Common myeloid progenitor, CD34-positive (primary cell): ENCODE data around the gene OMA1.
"Not testable (repeated sequence)": the region's sequence is repeated elsewhere in the genome, so short reads cannot be mapped to it uniquely, and the experiment has no call there.

Source experiments
- CTCF ChIA-PET: fragments of 350-600 bp; sonication (Branson Sonifier 250); formaldehyde crosslinking; loops from one replicate; lab custom pipeline; 2021; ENCODE audit warnings: antibody characterized with exemption; lab: Charles Lee
- POLR2A ChIA-PET: fragments of 350-600 bp; sonication (Branson Sonifier 250); formaldehyde crosslinking; loops from one replicate; lab custom pipeline; 2021; ENCODE audit warnings: antibody characterized with exemption; lab: Charles Lee
- DNase-seq, 3 donors: peaks; one replicate each; pipeline versions ENCODE4 v3.0.0 to v3.0.0-alpha.2; 2013
- H3K27ac ChIP-seq, 2 experiments: 1 replicate in 1 of 2; 2 replicates in 1 of 2; pipeline ENCODE4 v1.7.0; 2013; ENCODE audit warnings: inconsistent platforms in 2 of 2, low read length in 2 of 2, mild to moderate bottlenecking in 2 of 2, low read depth in 1 of 2, moderate library complexity in 1 of 2; ENCODE audit not compliant: severe bottlenecking in 2 of 2, insufficient read depth in 1 of 2, poor library complexity in 1 of 2
- H3K27me3 ChIP-seq, 5 experiments: replicated peaks in 2 of 5; 1 replicate in 3 of 5; 2 replicates in 2 of 5; pipeline versions ENCODE4 v1.6.1 to v1.7.0; 2013; ENCODE audit warnings: low read length in 4 of 5, mild to moderate bottlenecking in 2 of 5, moderate library complexity in 2 of 5, inconsistent platforms in 1 of 5; ENCODE audit not compliant: insufficient read depth in 5 of 5, control insufficient read depth in 4 of 5
- H3K36me3 ChIP-seq, 4 experiments: 1 replicate in 2 of 4; 2 replicates in 2 of 4; pipeline versions ENCODE4 v1.6.1 to v1.7.0; 2013; ENCODE audit warnings: low read length in 3 of 4, control low read depth in 1 of 4, mild to moderate bottlenecking in 1 of 4; ENCODE audit not compliant: control insufficient read depth in 4 of 4, insufficient read depth in 4 of 4
- H3K4me1 ChIP-seq, 4 experiments: 1 replicate in 3 of 4; 2 replicates in 1 of 4; pipeline versions ENCODE4 v1.6.1 to v1.7.1; 2013; ENCODE audit warnings: low read length in 3 of 4, mild to moderate bottlenecking in 3 of 4, control low read depth in 1 of 4, inconsistent platforms in 1 of 4, moderate library complexity in 1 of 4; ENCODE audit not compliant: control insufficient read depth in 4 of 4, insufficient read depth in 4 of 4; ENCODE audit errors: control extremely low read depth in 1 of 4
- H3K4me3 ChIP-seq, 7 experiments: 1 replicate in 4 of 7; 2 replicates in 3 of 7; pipeline versions ENCODE4 v1.5.1 to v1.7.0; 2013; ENCODE audit warnings: mild to moderate bottlenecking in 7 of 7, low read length in 6 of 7, moderate library complexity in 6 of 7, inconsistent platforms in 2 of 7, low read depth in 2 of 7, control low read depth in 1 of 7; ENCODE audit not compliant: insufficient read depth in 4 of 7, control insufficient read depth in 1 of 7; ENCODE audit errors: extremely low read depth in 1 of 7
- H3K9me3 ChIP-seq, 5 experiments: 1 replicate in 4 of 5; 2 replicates in 1 of 5; pipeline versions ENCODE4 v1.6.1 to v1.7.1; 2013; ENCODE audit warnings: low read length in 4 of 5, mild to moderate bottlenecking in 2 of 5, inconsistent platforms in 1 of 5, low read depth in 1 of 5, moderate library complexity in 1 of 5; ENCODE audit not compliant: control insufficient read depth in 4 of 5, insufficient read depth in 2 of 5; ENCODE audit errors: control extremely low read depth in 1 of 5
- WGBS: methylation state at CpG from one replicate; pipeline ENCODE4 v1.1.5; 2013; ENCODE audit not compliant: insufficient coverage; 5-methylcytosine and 5-hydroxymethylcytosine counted together

The OMA1 gene

GRCh38 chr1:58570817-58571216, 24.3 kb upstream of the OMA1 start:
- Histone ChIP-seq H3K27me3 (peaks cover 5 to 27% (median 16%) of the 10 kb centered on the region in 5 experiments), H3K9me3 (peaks cover 0 to 3% (median 0%) of the 10 kb centered on the region in 5 experiments), H3K36me3 (no peaks in the 10 kb centered on the region), H3K4me3 (no peak overlapping the region), H3K27ac (no peak overlapping the region), H3K4me1 (peaks cover 0 to 4% (median 2%) of the 10 kb centered on the region in 4 experiments)
- 100% methylated on average over 2 of the region's 2 CpGs for WGBS
- ChIA-PET POLR2A (no interaction called here), CTCF (no interaction called here)
- DNase-seq: no peak

DNA sequence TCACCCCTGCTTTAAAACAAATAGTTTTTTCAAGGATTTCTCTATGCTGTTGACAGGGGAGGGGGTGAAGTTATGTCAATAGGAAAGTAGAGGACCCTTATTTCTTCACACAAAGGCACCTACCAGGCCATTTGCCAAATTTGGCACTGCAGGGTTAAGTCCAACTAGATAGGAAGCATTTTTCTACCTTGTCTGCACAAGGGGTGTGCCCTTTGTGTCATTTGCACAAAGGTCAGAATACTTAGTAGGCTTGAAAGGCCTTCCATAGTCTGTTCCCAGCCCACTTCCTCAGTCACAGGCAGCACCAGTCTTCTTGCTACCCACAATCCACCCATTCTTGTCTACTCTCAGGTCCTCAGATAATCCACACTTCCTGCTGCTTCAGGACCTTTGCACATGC, 23.6 kb upstream of the OMA1 start:
- CTCF ChIA-PET: no interaction called here
- H3K27me3 ChIP-seq: peaks cover 0 to 19% (median 10%) of the 10 kb centered on the region in 5 experiments

GRCh38 chr1:58568911-58569310, 22.4 kb upstream of the OMA1 start:
- peaks cover 0 to 3% (median 0%) of the 10 kb centered on the region in 5 experiments for H3K9me3 ChIP-seq
- H3K27ac ChIP-seq: no peak overlapping the region
- ChIA-PET CTCF (interaction anchor here (0.9 to 1.1 kb wide), 2 partner anchors 12 to 20 kb away, joined by 3 to 4 read pairs; no protein-coding TSS in a partner anchor), POLR2A (no interaction called here)
- H3K27me3 ChIP-seq: peaks cover 0 to 8% (median 7%) of the 10 kb centered on the region in 5 experiments
- 96% methylated on average over 5 of the region's 5 CpGs for WGBS
- no peak overlapping the region for H3K4me3 ChIP-seq
- no peaks in the 10 kb centered on the region for H3K4me1 ChIP-seq
- H3K36me3 ChIP-seq: no peaks in the 10 kb centered on the region
- no peak for DNase-seq

More for the DNA sequence above, 23.6 kb upstream of the OMA1 start:
- Histone ChIP-seq H3K4me1 (no peaks in the 10 kb centered on the region), H3K9me3 (peaks cover 0 to 3% (median 0%) of the 10 kb centered on the region in 5 experiments), H3K4me3 (no peak overlapping the region), H3K27ac (no peak overlapping the region), H3K36me3 (no peaks in the 10 kb centered on the region)
- POLR2A ChIA-PET: no interaction called here
- DNase-seq: no peak

GRCh38 chr1:58568271-58568860, 21.8 kb upstream of the OMA1 start:
- ChIA-PET POLR2A (no interaction called here), CTCF (interaction anchor here (0.9 to 1.1 kb wide), 2 partner anchors 12 to 21 kb away, joined by 3 to 4 read pairs; no protein-coding TSS in a partner anchor)
- Histone ChIP-seq H3K36me3 (no peaks in the 10 kb centered on the region), H3K4me1 (no peaks in the 10 kb centered on the region), H3K27ac (no peak overlapping the region), H3K27me3 (peaks cover 0 to 7% (median 3%) of the 10 kb centered on the region in 5 experiments), H3K9me3 (peaks cover 0 to 3% (median 0%) of the 10 kb centered on the region in 5 experiments), H3K4me3 (no peak overlapping the region)
- no peak for DNase-seq
- 96% methylated on average over 4 of the region's 4 CpGs for WGBS

DNA sequence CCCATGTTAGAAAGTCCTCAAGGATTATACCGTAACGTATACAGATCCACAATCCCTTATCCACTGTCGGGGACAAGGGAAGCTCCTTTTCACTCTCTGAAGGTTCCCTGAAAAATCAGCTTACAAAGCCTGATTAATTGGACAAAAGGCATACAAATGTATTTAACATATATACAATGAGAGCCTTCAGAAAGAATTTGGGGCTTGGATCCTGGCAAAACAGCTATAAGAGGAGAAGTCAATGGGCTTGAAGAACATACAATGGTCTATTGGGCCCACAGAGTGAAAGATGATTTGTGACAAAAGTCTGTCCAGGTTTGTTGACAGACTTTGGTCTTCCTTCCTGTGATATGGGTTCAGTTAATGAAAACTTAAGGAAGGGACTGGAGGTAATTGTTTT, 19.8 kb upstream of the OMA1 start:
- DNase-seq: no peak
- Histone ChIP-seq H3K27ac (no peak overlapping the region), H3K4me3 (no peak overlapping the region), H3K36me3 (no peaks in the 10 kb centered on the region), H3K4me1 (no peaks in the 10 kb centered on the region), H3K27me3 (no peaks in the 10 kb centered on the region), H3K9me3 (peaks cover 0 to 3% (median 0%) of the 10 kb centered on the region in 5 experiments)
- WGBS: 100% methylated on average over 3 of the region's 3 CpGs
- CTCF ChIA-PET: interaction anchor here (1.1 kb wide), 1 partner anchor 16 kb away, joined by 3 read pairs; no protein-coding TSS in a partner anchor
- POLR2A ChIA-PET: interaction anchor here (0.5 kb wide), 1 partner anchor 1164 kb away, joined by 4 read pairs; no protein-coding TSS in a partner anchor

DNA sequence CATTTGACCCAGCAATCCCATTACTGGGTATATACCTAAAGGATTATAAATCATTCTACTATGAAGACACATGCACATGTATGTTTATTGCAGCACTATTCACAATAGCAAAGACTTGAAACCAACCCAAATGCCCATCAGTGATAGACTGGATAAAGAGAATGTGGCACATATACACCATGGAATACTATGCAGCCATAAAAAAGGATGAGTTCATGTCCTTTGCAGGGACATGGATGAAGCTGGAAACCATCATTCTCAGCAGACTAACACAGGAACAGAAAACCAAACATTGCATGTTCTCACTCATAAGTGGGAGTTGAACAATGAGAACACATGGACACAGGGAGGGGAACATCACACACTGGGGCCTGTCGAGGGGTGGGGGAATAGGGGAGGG, 17.2 kb upstream of the OMA1 start:
- H3K27ac ChIP-seq, DNase-seq, H3K4me3 ChIP-seq, H3K9me3 ChIP-seq, H3K27me3 ChIP-seq, POLR2A ChIA-PET, H3K36me3 ChIP-seq, H3K4me1 ChIP-seq: not testable (repeated sequence)
- CTCF ChIA-PET: interaction anchor here (1.7 kb wide), 1 partner anchor 17 kb away, joined by 4 read pairs; the partner anchor contains the start of gene OMA1
- no CpG with 5 or more reads among the region's 1 CpG for WGBS

GRCh38 chr1:58561633-58562032, 15.1 kb upstream of the OMA1 start:
- DNase-seq: no peak
- Histone ChIP-seq H3K27ac (no peak overlapping the region), H3K9me3 (peaks cover 0 to 8% (median 0%) of the 10 kb centered on the region in 5 experiments), H3K4me3 (no peak overlapping the region), H3K4me1 (no peaks in the 10 kb centered on the region), H3K36me3 (no peaks in the 10 kb centered on the region), H3K27me3 (no peaks in the 10 kb centered on the region)
- ChIA-PET CTCF (interaction anchor here (1.2 kb wide), 2 partner anchors 15 to 20 kb away, joined by 3 to 4 read pairs; partner anchors contain the start of gene OMA1), POLR2A (no interaction called here)
- 95% methylated on average over 5 of the region's 6 CpGs for WGBS
